GM19463 (cell line): Measurements from ENCODE around the gene RHOC.

Source experiments
- ATAC-seq: cut with Tn5 transposase; IDR thresholded peaks from one replicate; pipeline ENCODE4 v1.9.1; 2021; ENCODE audit warnings: mild to moderate bottlenecking, moderate library complexity; ENCODE audit not compliant: unreplicated experiment

The RHOC gene

GRCh38 chr1:112686835-112687234 is 20.1 kb downstream of the RHOC start:
- ATAC-seq = no peak

GRCh38 chr1:112686417-112686816 is 20.5 kb downstream of the RHOC start:
- ATAC-seq = no peak

GRCh38 chr1:112685913-112686312 is 21.0 kb downstream of the RHOC start:
- no peak for ATAC-seq

GRCh38 chr1:112678605-112679004 is 28.3 kb downstream of the RHOC start:
- no peak for ATAC-seq

GRCh38 chr1:112677501-112677900 is 29.4 kb downstream of the RHOC start:
- no peak for ATAC-seq

GRCh38 chr1:112676543-112676942 is 30.4 kb downstream of the RHOC start:
- no peak for ATAC-seq

GRCh38 chr1:112675728-112676381 is 31.1 kb downstream of the RHOC start:
- no peak for ATAC-seq

- ATAC-seq = peak; percentile 42
Observed at GRCh38 chr1:112674986-112675727, 31.8 kb downstream of the RHOC start.

GRCh38 chr1:112674440-112674985 is 32.4 kb downstream of the RHOC start, which contains the start of gene MOV10:
Gene MOV10, plus strand, starts transcription at chr1:112674659. Its CDS starts 254 bp downstream, at chr1:112674913.
- ATAC-seq = peak; percentile 63

GRCh38 chr1:112673592-112674439 is 33.1 kb downstream of the RHOC start:
- ATAC-seq = no peak

- ATAC-seq = no peak
Observed at GRCh38 chr1:112672842-112673241, 34.1 kb downstream of the RHOC start.

GRCh38 chr1:112672009-112672408 is 34.9 kb downstream of the RHOC start:
- ATAC-seq = no peak

GRCh38 chr1:112666946-112667345 is 40.0 kb downstream of the RHOC start:
- ATAC-seq = no peak

GRCh38 chr1:112665857-112666256 is 41.1 kb downstream of the RHOC start:
- ATAC-seq = no peak

- no peak for ATAC-seq
Observed at GRCh38 chr1:112651205-112651604, 55.7 kb downstream of the RHOC start.
